Lower lobe of right lung (tissue), 2 donors: ENCODE measurements around the gene PTPRM. TPM values are rescaled to one million over a fixed set of nuclear protein-coding genes. Genes with fewer than 3 reads are reported as not detected.

Experiments
- ATAC-seq, 2 donors: fragments of 200-7000 bp; cut with Tn5 transposase; one replicate each; pipeline ENCODE4 v1.9.1; 2020 to 2022; ENCODE audit warnings: mild to moderate bottlenecking in 2 of 2, moderate library complexity in 2 of 2
- DNase-seq: peaks from one replicate; pipeline ENCODE4 v3.0.0-alpha.2; 2020
- H3K27ac ChIP-seq: fragments of 200-600 bp; one replicate; pipeline ENCODE4 v1.8.0; 2022
- H3K27me3 ChIP-seq: fragments of 200-600 bp; one replicate; pipeline ENCODE4 v1.8.0; 2022; ENCODE audit warnings: low read depth
- H3K36me3 ChIP-seq: fragments of 200-600 bp; one replicate; pipeline ENCODE4 v1.8.0; 2022; ENCODE audit warnings: mild to moderate bottlenecking
- H3K4me1 ChIP-seq: fragments of 200-600 bp; one replicate; pipeline ENCODE4 v1.8.0; 2022
- H3K4me3 ChIP-seq: fragments of 200-600 bp; one replicate; pipeline ENCODE4 v1.8.0; 2022; ENCODE audit warnings: mild to moderate bottlenecking
- H3K9me3 ChIP-seq: fragments of 200-600 bp; one replicate; pipeline ENCODE4 v1.8.0; 2022
- intact Hi-C: fragments of 100-400 bp; cut with DNase I; formaldehyde crosslinking; loops from one replicate; pipeline ENCODE4 v1.11.0; 2022
- total RNA-seq: library from RNA; stranded (reverse); fragmentation: NEBNext Ultra II Directional; extraction: Animal tissue kit (Norgen Biotek cat#: 25700); gene quantifications from one replicate; pipeline ENCODE4 v1.2.1, GENCODE V29; 2021
- TF ChIP-seq, protein P1 (sequence below): fragments of 200-600 bp; IDR thresholded peaks from one replicate; pipeline ENCODE4 v1.8.0; 2022; ENCODE audit warnings: antibody characterized with exemption, mild to moderate bottlenecking
- donor health status: DM: no; HTN: yes; CAD: no; lungs with severe emphysema.

The PTPRM gene
- total RNA-seq, 1 donor from 2014 or later: 85.2 TPM

DNA sequence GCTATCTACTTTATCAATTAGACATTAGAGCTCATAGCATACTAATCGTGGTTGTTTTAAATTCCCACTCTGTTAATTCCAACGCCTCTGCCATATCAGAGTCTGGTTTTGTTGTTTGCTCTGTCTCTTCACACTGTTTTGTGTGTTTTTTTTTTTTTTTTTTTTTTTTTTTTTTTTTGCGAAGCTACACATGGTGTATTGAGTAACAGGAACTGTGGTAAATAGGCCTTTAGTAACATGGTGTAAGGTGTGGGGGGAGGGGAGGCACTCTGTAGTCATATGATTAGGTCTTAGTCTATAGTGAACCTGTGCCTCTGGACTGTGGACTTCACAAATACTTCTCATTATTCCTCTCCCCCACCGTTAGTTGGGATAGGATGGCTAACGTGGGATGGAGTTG lies 671.4 kb downstream of the PTPRM start:
- Histone ChIP-seq H3K4me3 (no peak overlapping the region), H3K9me3 (no peaks in the 10 kb centered on the region), H3K36me3 (no peaks in the 10 kb centered on the region), H3K27ac (no peak overlapping the region), H3K27me3 (no peaks in the 10 kb centered on the region), H3K4me1 (no peaks in the 10 kb centered on the region)
- TF ChIP-seq, protein P1, sequence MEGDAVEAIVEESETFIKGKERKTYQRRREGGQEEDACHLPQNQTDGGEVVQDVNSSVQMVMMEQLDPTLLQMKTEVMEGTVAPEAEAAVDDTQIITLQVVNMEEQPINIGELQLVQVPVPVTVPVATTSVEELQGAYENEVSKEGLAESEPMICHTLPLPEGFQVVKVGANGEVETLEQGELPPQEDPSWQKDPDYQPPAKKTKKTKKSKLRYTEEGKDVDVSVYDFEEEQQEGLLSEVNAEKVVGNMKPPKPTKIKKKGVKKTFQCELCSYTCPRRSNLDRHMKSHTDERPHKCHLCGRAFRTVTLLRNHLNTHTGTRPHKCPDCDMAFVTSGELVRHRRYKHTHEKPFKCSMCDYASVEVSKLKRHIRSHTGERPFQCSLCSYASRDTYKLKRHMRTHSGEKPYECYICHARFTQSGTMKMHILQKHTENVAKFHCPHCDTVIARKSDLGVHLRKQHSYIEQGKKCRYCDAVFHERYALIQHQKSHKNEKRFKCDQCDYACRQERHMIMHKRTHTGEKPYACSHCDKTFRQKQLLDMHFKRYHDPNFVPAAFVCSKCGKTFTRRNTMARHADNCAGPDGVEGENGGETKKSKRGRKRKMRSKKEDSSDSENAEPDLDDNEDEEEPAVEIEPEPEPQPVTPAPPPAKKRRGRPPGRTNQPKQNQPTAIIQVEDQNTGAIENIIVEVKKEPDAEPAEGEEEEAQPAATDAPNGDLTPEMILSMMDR: no peak
- intact Hi-C loops: no loop called here
- no peak for DNase-seq
- ATAC-seq: no peak

DNA sequence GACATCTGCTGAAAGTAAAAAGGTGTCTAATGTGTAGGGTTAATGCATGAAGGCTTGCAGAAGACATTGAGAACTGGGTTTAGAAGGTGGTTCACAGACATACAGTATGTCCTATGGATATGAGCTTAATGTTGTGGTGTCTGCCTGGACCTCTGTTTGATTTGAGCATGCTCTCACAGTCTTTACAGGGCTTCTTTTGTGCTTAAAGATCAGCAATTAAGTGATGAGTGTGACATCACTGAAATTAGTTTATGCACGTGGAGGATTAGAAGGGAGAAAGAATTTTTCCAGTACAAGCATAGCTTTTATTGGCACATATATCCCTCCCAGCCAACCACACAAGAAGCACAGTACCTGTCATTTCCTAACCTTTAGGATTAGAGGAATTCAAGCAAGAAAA lies 674.6 kb downstream of the PTPRM start:
- Histone ChIP-seq H3K27ac (no peak overlapping the region), H3K36me3 (no peaks in the 10 kb centered on the region), H3K4me3 (no peak overlapping the region), H3K27me3 (no peaks in the 10 kb centered on the region), H3K9me3 (no peaks in the 10 kb centered on the region), H3K4me1 (no peaks in the 10 kb centered on the region)
- intact Hi-C loops: no loop called here
- DNase-seq (no peak), ATAC-seq (no peak)
- TF ChIP-seq, protein P1: no peak

DNA sequence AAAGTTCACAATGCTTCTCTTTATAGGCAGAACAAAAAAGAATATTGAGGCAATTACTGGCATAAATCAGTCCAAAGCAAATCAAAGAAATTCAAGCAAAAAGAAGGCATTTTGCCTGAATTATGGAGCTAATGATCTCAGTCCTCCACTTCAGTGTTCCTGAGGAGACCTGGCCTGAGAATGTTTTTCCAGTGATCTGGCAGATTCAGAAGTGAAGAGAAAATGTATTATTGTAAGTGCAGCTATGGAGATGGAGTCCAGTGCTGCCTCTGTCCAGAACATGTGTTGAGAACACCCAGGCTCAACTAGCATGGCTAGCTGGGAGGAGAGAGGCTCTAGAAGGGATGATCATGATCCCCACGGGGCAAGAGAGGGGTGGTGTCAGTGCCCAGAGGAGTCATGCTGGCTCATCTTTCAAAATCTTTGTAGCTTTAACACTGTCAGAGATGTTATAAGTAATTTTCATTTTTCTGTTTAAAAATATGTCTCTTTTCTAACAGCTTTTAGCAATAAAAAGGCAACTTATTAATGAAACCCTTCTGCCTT lies 675.1 kb downstream of the PTPRM start:
- DNase-seq (no peak), ATAC-seq (no peak)
- no peak overlapping the region for H3K4me3 ChIP-seq
- no peaks in the 10 kb centered on the region for H3K27me3 ChIP-seq
- H3K36me3 ChIP-seq: no peaks in the 10 kb centered on the region
- TF ChIP-seq, protein P1: no peak
- no peaks in the 10 kb centered on the region for H3K4me1 ChIP-seq
- H3K27ac ChIP-seq: no peak overlapping the region
- intact Hi-C loops: no loop called here
- H3K9me3 ChIP-seq: no peaks in the 10 kb centered on the region

DNA sequence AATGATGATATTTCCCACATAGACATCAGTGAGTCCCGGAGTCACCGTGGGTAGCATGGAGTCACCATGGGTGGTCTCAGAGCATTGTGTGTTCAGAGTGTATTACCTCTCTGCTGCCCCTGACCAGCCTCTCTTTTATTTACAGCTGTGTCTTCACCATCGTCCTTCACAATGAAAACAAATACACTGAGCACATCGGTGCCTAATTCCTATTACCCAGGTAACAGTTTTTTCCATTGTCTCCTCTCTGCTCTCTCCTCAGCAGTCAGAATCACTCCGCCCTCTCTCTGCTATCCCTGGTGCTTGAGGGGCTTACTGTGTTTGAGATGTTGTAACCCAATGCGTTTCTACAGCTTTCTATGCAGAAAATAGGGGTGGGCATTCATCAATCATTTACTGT lies 680.6 kb downstream of the PTPRM start:
- DNase-seq (no peak), ATAC-seq (no peak)
- TF ChIP-seq, protein P1: no peak

DNA sequence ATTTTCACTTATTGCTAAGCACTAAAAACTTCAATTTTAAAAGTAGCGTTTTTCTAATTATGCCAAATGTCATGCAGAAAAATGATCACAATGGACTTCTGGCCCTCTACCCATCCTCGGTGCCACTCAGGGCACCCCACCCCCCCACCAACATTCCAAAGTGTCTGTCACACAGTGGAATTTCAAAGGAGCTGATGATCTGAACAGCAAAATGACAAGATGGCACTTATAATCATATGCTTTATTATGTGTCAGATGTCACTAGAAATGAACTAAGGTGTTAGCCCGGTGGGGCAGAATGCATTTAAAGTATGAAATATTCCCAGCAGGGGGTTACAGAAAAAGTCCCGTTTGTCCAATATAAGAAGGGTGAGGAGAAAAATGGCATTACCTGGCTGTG lies 681.5 kb downstream of the PTPRM start:
- Histone ChIP-seq H3K9me3 (no peaks in the 10 kb centered on the region), H3K4me1 (no peaks in the 10 kb centered on the region), H3K27ac (no peak overlapping the region), H3K36me3 (peaks cover 4% of the 10 kb centered on the region), H3K27me3 (no peaks in the 10 kb centered on the region), H3K4me3 (no peak overlapping the region)
- TF ChIP-seq, protein P1: no peak
- intact Hi-C loops: no loop called here
- no peak for DNase-seq
- ATAC-seq: no peak

More for the DNA sequence above, 680.6 kb downstream of the PTPRM start:
- H3K9me3 ChIP-seq: no peaks in the 10 kb centered on the region
- no peak overlapping the region for H3K27ac ChIP-seq
- H3K4me3 ChIP-seq: no peak overlapping the region
- no peaks in the 10 kb centered on the region for H3K4me1 ChIP-seq
- H3K27me3 ChIP-seq: no peaks in the 10 kb centered on the region
- intact Hi-C loops: no loop called here
- H3K36me3 ChIP-seq: no peaks in the 10 kb centered on the region

DNA sequence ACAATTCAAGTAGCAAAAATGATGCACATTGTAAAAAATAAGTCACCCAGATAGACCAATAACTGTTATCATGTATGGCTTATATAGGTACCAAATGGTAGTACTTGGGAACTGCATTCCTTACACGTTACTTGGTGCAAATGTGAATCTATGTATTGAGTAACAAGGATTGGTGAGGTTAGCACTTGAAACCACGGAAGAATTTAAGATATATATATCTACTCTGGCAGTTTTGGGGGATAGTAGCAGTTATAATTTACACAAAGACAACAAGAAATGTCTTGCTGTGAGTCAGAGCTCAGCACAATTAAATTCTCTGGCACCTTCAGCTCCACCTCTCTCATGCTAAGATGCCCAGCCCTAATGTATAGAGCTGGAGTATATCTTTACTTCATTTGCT lies 682.7 kb downstream of the PTPRM start:
- Histone ChIP-seq H3K4me1 (no peaks in the 10 kb centered on the region), H3K27me3 (no peaks in the 10 kb centered on the region), H3K36me3 (peaks cover 10% of the 10 kb centered on the region), H3K9me3 (no peaks in the 10 kb centered on the region), H3K4me3 (no peak overlapping the region), H3K27ac (no peak overlapping the region)
- DNase-seq (no peak), ATAC-seq (no peak)
- intact Hi-C loops: no loop called here
- TF ChIP-seq, protein P1: no peak
